Measurements from ENCODE around the gene FKBP7. TPM values are rescaled to one million over a fixed set of nuclear protein-coding genes. Genes with fewer than 3 reads are reported as not detected.

The FKBP7 gene
- total RNA-seq, 1 experiment from 2014 or later = 4.8 TPM

DNA sequence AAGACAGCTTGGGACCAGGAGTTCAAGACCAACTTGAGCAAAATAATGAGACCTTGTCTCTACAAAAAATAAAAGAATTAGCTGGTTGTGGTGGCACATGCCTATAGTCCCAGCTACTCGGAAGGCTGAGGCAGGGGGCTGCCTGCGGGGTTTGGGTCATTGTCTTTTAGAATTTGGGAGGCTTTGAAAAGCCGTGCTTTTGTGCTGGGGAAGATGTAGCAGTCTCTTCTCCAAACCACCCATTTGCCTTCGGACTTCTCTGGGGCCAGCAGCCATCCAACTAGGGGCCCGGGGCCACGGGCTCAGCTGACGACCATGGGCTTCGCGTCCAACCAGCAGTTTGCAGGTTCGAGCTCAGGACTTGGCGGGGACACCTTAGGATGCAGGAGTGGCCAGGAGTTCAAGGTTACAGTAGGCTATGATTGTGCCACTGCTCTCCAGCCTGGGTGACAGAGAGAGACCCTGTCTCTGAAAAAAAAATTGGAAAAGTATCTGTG is 21.0 kb downstream of the FKBP7 start:
- Histone ChIP-seq H3K79me1 (ENCODE audit: insufficient read depth, low read depth, low read length, poor library complexity, severe bottlenecking) (no peaks in the 10 kb centered on the region), H3K4me1 (ENCODE audit: insufficient read depth, low read length) (no peaks in the 10 kb centered on the region), H4K20me1 (ENCODE audit: control insufficient read depth, insufficient read depth, insufficient read length) (no peaks in the 10 kb centered on the region), H3K4me2 (ENCODE audit: insufficient read depth, insufficient read length, low read length) (no peak overlapping the region), H2BK12ac (ENCODE audit: insufficient read length, low read depth, low read length) (no peak overlapping the region), H2BK15ac (ENCODE audit: low read depth, low read length) (no peak overlapping the region), H4K5ac (ENCODE audit: insufficient read length, low read depth, low read length) (no peak overlapping the region), H3K9ac (ENCODE audit: extremely low read depth, insufficient read length, low read length) (no peak overlapping the region), H2AK5ac (ENCODE audit: insufficient read length, low read length) (no peak overlapping the region), H2BK20ac (ENCODE audit: low read depth, low read length, poor library complexity, severe bottlenecking) (no peak overlapping the region), H4K8ac (replicated peaks; ENCODE audit: insufficient read length, low read depth, low read length) (no peak overlapping the region), H3K23ac (ENCODE audit: insufficient read length, low read depth, low read length) (no peak overlapping the region), H3K27ac (ENCODE audit: insufficient read length, low read depth, low read length) (no peak overlapping the region), H3K56ac (ENCODE audit: insufficient read length, low read depth, low read length) (no peak overlapping the region), H2BK120ac (ENCODE audit: low read depth, low read length, poor library complexity, severe bottlenecking) (no peak overlapping the region), H2AFZ (ENCODE audit: low read length) (no peak overlapping the region), H3K9me3 (ENCODE audit: control insufficient read depth, low read depth, low read length) (no peaks in the 10 kb centered on the region), H3K4ac (ENCODE audit: low read depth, low read length) (no peak overlapping the region), H3K23me2 (ENCODE audit: insufficient read length, low read depth, low read length, poor library complexity, severe bottlenecking) (no peaks in the 10 kb centered on the region), H4K91ac (ENCODE audit: insufficient read length, low read depth, low read length) (no peak overlapping the region), H3K18ac (ENCODE audit: insufficient read length, low read depth, low read length) (no peak overlapping the region), H3K79me2 (ENCODE audit: insufficient read depth, low read length) (no peaks in the 10 kb centered on the region), H3K14ac (ENCODE audit: insufficient read depth, low read length) (no peak overlapping the region), H2BK5ac (ENCODE audit: insufficient read length, low read length) (no peak overlapping the region), H3T11ph (ENCODE audit: low read length) (no peak overlapping the region), H3K27me3 (ENCODE audit: insufficient read depth, low read length) (no peaks in the 10 kb centered on the region)
- Mint-ChIP-seq H3K4me1 (peaks cover 7 to 9% of the 10 kb centered on the region in 2 experiments), H3K27me3 (ENCODE audit: low read depth) (no peaks in the 10 kb centered on the region), H3K27ac (no peak overlapping the region), H3K4me3 (no peak overlapping the region), H3K36me3 (ENCODE audit: insufficient read depth in 1 of 3, low read depth in 3 of 3) (0 out of 7 replicates have a peak, but pooled peaks cover 0 to 2% (median 0%) of the 10 kb centered on the region in 3 experiments), H3K9me3 (no peaks in the 10 kb centered on the region; a peak in 1 of 5 replicates)
- no peak for TF ChIP-seq CTCF (conservative IDR thresholded peaks at IDR 0.05)
- no peak for DNase-seq
- no CpG with 5 or more reads among the region's 11 CpGs for WGBS (ENCODE audit: extremely low coverage, insufficient read length, low lambda C conversion rate)
